ENCODE results near the gene INPP4A. TPM values are rescaled to one million over a fixed set of nuclear protein-coding genes. Genes with fewer than 3 reads are reported as not detected.

INPP4A gene
- total RNA-seq, 1 experiment from 2014 or later = 8.4 TPM

DNA sequence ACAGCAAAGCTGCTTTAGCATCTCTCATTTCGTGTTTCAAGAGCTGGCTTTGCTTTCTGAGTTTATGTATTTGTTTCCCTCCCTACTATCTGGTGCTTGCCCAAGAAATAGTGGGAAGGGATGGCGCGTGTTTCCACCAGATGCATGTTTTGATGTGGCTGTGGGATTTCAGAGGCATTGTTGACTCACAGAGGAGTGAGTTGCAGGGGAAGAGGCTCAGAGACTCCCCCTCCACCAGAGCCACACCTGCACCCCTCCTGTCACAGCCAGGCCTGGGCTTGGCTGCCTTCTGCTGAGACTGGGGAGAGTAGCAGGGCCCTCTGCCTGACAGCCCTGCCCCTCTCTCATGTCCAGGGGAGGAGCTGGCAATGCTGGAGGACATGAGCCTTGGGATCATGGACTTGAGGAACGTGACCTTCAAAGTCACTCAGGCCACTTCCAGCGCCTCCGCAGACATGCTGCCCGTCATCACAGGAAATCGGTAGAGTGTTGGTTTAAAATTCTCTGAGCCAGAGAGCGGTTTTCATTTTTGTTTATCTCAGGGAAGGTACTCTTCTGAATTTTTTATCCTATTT is 120.7 kb downstream of the INPP4A start:
- Histone ChIP-seq H3K27me3 (no peaks in the 10 kb centered on the region), H3K36me3 (peaks cover 11% of the 10 kb centered on the region; the same call in 1 of the 2 replicates), H3K4me3 (no peak overlapping the region), H3K9me3 (no peaks in the 10 kb centered on the region)
- no peak for DNase-seq

DNA sequence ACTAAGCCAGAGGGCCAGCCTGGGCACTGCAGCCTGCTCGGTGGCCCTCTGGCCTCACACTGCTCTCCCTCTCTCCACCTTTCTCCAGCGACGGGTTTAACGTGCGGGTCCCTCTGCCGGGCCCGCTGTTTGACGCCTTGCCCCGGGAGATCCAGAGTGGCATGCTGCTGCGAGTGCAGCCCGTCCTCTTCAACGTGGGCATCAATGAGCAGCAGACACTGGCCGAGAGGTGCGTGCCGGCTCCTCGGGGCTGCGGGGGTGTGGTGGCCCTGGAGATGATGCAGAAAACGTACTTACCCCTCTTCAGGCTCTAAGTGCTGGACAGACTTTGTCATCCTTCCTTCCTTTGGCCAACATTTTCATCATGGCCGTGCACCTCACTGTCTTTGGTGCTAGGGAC is 121.3 kb downstream of the INPP4A start:
- Histone ChIP-seq H3K27me3 (no peaks in the 10 kb centered on the region), H3K9me3 (no peaks in the 10 kb centered on the region), H3K36me3 (peaks cover 7% of the 10 kb centered on the region; the same call in 1 of the 2 replicates), H3K4me3 (no peak overlapping the region)
- no peak for DNase-seq

DNA sequence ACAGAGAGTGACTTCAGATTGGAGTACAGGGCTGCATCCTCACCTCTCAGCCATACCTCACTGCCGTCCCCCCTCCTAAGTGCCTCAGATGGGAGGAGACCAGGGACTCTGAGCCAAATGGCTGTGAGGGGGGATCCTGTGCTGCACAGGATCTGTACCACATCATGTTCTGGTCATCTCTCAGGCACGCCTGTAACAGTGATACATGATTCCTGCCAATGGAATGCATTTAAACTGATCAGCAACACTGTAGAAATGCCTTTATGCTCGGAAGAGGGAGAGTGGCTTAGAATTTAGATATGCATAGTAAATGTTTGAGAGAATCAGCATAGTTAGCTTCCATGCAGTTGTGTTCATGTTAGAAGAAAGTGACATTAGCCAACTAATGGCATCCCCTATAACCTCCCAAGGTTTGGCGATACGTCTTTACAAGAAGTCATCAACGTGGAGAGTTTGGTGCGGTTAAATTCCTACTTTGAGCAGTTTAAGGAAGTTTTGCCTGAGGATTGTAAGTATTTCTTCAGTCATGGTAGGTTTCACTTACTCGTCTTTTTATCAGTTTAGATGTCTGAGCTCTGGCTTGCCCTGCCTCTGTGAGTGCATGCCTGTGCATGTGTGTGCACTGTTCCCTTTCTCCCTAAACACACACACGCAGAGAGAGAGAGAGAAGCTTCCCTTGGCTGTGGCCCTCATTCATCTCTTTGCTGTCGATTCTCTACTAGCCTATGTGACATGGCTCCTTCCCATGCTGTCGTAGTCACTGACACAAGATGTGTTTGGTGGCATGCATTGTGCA is 123.7 kb downstream of the INPP4A start:
- DNase-seq = no peak
- Histone ChIP-seq H3K9me3 (no peaks in the 10 kb centered on the region), H3K4me3 (no peak overlapping the region), H3K36me3 (peaks cover 3% of the 10 kb centered on the region; the same call in 1 of the 2 replicates), H3K27me3 (no peaks in the 10 kb centered on the region)

DNA sequence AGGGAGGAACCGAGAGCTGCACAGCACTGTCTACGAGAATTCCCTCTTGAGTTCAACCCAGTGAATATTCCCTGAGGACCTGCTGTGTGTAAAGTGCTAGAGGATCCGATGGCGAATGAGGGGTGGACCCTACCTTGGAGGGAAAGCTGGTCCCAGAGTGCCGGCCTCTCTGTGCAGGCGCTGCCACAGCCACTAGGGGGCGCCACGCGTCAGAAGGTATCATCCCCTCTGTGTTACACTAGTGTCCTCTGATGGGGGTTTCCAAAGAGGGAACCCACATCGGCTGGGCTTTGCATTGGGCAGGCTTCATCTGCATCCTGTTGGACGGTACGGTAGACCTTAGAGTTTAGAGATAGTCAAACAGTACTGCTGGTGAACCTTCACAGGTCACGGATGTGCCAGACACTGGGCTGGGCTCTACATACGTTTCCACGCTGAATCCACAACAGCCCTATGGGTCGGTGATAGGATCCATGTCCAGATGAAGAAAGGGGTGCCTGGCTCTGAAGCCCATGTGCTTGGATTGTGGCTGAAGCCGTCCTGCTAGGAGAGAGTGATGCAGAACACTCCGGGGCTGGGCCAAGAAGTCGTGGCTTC is 124.6 kb downstream of the INPP4A start:
- Histone ChIP-seq H3K36me3 (peaks cover 3% of the 10 kb centered on the region; the same call in 1 of the 2 replicates), H3K27me3 (no peaks in the 10 kb centered on the region), H3K4me3 (no peak overlapping the region), H3K9me3 (no peaks in the 10 kb centered on the region)
- DNase-seq = peak; percentile 13

DNA sequence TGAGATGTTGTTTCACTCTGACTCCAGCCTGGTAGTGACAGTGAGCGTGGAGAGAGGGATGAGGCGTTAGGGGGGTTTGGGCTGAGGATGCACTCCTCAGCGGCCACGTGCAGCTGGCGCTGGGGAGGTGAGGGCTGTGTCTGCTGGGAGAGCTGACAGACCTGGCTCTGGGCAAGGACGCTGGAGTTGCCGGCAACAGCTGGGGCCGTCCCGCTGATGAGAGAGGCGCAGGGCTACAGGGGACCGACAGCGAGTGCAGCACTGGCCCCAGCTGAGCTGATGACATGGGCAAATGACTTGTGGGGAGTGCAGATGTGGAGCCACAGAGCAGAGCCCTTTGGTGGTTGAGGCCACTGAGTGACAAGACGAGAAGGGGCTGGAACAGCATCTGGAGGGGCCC is 125.3 kb downstream of the INPP4A start:
- no peak overlapping the region for H3K4me3 ChIP-seq
- H3K27me3 ChIP-seq = no peaks in the 10 kb centered on the region
- H3K36me3 ChIP-seq = peaks cover 3% of the 10 kb centered on the region; the same call in 1 of the 2 replicates
- DNase-seq = no peak
- no peaks in the 10 kb centered on the region for H3K9me3 ChIP-seq

DNA sequence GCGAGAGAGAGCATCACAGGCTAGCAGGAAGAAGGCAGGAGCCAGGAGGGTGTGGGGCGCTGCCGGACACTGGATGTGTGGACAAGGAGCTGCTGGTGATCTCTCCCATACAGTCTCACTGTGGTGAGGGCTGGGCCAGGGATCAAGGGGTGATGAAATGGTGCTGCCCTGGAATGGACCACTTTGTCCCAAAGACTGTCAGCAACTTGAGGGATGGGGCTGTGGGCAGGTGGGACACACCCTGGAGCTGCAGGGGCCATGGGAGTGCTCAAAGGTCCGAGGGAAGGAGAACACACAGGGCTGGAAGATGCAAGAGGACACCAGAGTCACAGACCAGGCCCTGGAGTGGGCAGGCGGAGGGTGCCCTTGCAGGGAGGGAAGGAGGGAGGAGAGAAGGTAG is 125.7 kb downstream of the INPP4A start:
- Histone ChIP-seq H3K27me3 (no peaks in the 10 kb centered on the region), H3K9me3 (no peaks in the 10 kb centered on the region), H3K36me3 (peaks cover 3% of the 10 kb centered on the region; the same call in 1 of the 2 replicates), H3K4me3 (no peak overlapping the region)
- no peak for DNase-seq

DNA sequence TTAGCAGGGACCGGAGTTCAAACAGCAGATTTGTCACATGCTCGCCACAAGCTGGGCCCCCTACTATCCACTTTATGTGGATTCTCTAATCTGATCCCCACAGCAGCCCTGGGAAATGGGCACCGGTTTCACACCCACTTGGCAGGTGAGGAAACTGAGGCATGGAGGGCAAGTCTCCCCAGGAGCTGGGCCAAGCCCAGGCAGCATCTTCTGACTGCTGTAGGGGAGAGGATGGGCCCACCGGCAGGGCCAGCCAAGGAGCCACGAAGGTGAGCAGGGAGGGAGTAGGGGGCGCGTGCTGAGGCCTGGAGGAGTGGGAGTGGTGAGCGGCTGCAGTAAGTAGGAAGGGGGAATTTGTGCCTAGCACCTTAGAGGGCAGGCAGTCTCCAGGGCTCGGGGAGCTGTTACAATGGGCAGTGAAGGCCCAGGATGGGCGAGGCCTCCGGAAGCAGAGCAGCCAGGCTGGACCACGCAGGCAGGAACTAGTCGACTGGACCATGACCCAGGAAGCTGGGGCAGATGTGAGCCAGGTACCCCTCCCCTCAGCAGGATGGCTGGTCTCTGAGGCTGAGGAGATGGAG is 126.6 kb downstream of the INPP4A start:
- no peaks in the 10 kb centered on the region for H3K9me3 ChIP-seq
- no peaks in the 10 kb centered on the region for H3K27me3 ChIP-seq
- no peak overlapping the region for H3K4me3 ChIP-seq
- no peak for DNase-seq
- peaks cover 3% of the 10 kb centered on the region; the same call in 1 of the 2 replicates for H3K36me3 ChIP-seq

DNA sequence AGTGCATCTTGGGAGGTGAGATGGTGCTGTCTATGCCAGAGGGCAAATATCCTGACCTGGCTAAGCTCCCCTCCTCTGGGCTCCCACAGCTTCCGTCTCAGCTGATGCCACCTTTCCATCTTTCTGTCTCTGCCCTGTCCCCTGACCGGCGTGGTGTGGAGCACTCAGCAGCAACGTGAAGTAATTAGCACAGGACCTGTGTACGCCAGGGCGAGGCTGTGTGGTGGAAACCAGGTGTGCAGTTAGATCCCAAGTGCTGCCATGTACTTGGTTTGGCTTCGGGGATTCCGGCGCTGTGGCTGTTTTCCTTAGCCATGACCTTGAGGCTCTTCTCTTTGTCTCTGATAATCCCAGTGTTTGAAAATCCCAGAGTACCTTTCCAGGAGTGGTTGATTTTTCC is 127.1 kb downstream of the INPP4A start:
- H3K9me3 ChIP-seq = no peaks in the 10 kb centered on the region
- H3K27me3 ChIP-seq = no peaks in the 10 kb centered on the region
- no peak for DNase-seq
- H3K4me3 ChIP-seq = no peak overlapping the region
- H3K36me3 ChIP-seq = peaks cover 3% of the 10 kb centered on the region; the same call in 1 of the 2 replicates

DNA sequence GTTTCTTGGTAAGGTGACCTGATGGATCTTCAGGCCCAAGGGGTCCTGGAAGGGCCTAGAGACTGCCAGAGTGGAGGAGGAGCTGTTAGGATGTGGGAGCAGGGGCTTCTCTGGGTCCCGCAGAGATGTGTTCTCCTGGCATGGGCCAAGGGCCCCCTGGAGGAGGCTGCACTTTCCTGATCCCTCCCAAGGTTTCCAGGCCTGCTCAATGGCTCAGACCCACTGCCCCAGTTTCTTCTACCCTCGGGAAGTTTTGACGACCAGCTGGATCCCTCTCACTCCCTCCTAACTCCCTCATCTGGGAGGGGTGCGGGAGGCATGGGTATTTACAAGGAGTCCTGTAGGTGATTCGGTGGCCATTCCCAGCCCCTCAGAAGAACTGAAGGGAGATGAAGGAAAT is 127.6 kb downstream of the INPP4A start:
- no peaks in the 10 kb centered on the region for H3K27me3 ChIP-seq
- no peak for DNase-seq
- H3K9me3 ChIP-seq = no peaks in the 10 kb centered on the region
- H3K36me3 ChIP-seq = peaks cover 3% of the 10 kb centered on the region; the same call in 1 of the 2 replicates
- H3K4me3 ChIP-seq = no peak overlapping the region

DNA sequence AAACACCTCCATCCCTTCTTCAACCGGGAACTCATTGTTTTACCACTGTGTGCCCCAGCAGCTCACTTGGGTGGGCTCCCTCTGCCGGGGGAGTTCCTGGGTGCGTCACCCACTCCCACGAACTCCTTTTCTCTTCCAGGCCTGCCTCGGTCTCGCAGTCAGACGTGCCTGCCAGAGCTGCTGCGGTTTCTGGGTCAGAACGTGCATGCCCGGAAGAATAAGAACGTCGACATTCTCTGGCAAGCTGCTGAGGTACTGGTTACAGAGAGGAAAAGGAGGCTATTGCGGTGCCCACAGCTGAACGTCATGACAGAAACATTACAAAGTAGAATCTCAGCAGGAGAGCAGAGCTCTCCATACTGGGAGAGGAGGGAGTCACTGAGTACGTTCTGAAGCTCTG is 128.0 kb downstream of the INPP4A start:
- Histone ChIP-seq H3K9me3 (no peaks in the 10 kb centered on the region), H3K4me3 (no peak overlapping the region), H3K36me3 (peaks cover 3% of the 10 kb centered on the region; the same call in 1 of the 2 replicates), H3K27me3 (no peaks in the 10 kb centered on the region)
- no peak for DNase-seq

DNA sequence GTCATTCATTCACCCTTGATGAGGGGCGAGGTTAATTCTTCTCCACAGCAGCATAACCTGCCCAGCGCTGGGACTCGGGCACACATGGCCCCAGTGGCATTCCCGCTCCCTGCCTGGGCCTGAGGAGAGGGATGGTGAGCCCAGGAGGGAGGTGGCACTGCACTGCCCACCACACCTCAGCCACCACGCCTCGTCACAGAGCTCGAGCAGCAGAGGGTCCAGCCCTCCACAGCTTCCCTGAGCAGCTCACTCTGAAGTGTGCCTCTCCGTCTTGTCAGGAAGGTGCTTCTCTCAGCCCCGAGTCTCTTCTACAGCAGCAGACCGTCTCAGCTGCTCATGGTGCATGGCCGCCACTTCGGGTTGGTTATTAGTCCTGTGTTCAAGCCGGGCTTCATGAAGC is 128.8 kb downstream of the INPP4A start:
- Histone ChIP-seq H3K27me3 (no peaks in the 10 kb centered on the region), H3K4me3 (no peak overlapping the region), H3K36me3 (peaks cover 3% of the 10 kb centered on the region; the same call in 1 of the 2 replicates), H3K9me3 (no peaks in the 10 kb centered on the region)
- no peak for DNase-seq

DNA sequence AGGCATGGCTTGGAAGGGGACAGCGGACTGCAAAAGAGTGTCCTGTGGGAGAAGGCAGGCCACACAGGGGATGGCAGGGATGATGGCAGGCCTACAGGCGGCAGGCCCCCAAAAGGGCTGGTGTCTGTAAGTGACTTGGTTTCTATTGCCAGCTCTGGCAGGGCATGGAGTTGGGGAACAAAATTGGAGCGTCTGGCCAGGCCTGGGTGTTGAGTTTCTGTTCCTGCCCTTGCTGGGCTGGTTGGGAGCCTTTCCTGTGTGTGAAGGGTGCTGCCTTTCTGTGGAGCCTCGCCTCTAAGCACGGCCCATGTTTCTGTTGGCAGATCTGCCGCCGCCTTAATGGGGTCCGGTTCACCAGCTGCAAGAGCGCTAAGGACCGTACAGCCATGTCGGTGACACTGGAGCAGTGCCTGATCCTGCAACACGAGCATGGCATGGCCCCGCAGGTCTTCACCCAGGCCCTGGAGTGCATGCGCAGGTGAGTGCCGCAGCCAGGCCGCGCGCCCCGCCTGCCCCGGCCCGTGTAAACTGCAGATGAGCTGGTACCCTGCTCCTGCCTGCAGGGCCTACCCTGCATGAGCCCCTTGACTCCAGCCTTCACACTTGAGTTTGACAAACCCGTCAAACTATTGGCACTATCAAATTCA is 132.1 kb downstream of the INPP4A start:
- H3K36me3 ChIP-seq = no peaks in the 10 kb centered on the region
- H3K9me3 ChIP-seq = no peaks in the 10 kb centered on the region
- no peak for DNase-seq
- H3K27me3 ChIP-seq = no peaks in the 10 kb centered on the region
- no peak overlapping the region for H3K4me3 ChIP-seq

DNA sequence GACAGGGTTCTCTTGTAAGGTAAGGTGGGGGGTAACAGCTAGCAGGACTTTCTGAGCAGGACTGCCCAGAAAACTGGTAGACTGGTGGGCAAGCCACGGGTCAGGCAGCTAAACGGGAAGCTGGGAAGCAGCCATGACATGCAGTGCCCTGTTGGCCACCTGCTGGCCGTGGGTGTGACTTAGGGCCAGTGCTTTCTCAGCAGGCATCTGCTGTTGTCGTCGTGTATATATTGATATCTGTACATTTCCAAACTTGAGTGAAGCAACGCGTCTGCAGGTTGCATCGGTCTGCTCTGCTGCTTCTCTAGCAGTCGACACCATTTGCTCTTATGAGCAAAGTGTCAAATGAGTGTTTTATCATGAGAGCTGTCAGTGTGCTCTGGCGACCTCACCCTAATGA is 132.7 kb downstream of the INPP4A start:
- H3K4me3 ChIP-seq = no peak overlapping the region
- H3K27me3 ChIP-seq = no peaks in the 10 kb centered on the region
- H3K9me3 ChIP-seq = no peaks in the 10 kb centered on the region
- no peaks in the 10 kb centered on the region for H3K36me3 ChIP-seq
- no peak for DNase-seq

DNA sequence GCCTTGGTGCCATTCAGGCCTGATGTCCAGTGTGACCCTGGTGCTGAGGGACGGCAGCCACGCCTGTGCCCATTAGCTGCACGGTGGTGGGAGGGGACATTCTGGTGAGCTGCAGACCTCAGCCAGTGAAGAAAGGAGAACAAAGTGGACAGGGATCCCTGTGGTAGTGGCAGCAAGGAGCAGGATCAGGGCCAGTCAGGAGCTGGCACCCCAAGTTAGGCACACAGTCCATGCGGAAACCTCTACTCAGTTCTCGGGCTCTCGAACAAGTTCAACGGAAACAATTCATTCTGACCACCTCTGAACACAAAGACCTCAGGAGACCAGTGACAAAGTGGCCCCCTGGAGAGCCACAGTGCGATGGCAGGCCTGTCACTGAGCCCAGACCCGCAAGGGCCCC is 133.6 kb downstream of the INPP4A start:
- no peaks in the 10 kb centered on the region for H3K36me3 ChIP-seq
- H3K27me3 ChIP-seq = no peaks in the 10 kb centered on the region
- H3K9me3 ChIP-seq = no peaks in the 10 kb centered on the region
- DNase-seq = no peak
- no peak overlapping the region for H3K4me3 ChIP-seq

DNA sequence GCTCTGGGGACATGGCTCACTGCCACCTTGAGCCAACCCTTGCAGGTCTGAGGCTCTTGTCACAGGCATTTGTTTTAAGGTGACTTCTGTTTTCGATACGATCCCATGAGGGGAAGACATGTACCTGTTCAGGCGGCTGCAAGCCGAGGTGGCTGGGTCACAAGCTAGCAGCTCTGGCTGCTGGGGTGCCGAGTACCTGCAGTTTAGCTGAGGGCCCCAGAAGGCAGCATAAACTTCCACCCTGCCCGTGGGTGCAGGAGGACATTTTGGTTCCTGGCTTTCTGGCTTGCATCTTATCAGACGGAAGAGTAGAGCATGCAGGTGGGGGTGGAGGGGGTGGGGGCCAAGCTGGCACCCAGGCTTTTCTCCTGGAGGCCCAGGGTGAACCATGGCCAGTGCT is 135.3 kb downstream of the INPP4A start:
- Histone ChIP-seq H3K9me3 (no peaks in the 10 kb centered on the region), H3K27me3 (no peaks in the 10 kb centered on the region), H3K36me3 (no peaks in the 10 kb centered on the region), H3K4me3 (no peak overlapping the region)
- no peak for DNase-seq

DNA sequence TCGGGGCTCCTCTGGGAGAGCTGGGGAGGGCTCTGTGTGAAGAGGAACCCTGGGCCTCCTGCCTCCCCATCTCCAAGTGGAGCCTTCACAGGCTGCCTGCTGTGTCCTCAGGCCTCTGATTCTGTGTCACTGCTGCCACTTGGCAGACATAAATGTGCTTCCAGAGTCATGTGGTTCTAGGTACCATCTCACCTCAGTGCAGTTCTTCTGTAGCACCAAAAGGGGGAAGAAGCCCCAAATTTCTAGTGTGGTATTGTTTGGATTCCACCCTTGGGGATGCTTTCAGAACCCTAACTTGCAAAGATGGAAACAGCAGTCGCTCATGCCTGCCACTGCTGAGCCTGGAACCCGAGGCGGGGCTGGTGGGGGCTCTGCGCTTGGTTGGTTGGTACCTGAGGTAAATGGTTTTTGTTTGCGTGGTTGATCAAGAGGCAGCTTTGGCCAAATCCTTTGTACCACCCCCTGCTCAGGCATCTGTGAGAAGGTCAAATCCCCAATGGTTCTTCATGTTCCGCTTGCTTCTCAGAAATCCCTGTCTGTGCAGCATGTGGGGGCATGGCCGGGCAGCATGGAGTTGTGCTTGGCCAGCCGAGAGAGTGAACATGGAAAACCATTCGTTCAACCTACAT is 136.1 kb downstream of the INPP4A start:
- Histone ChIP-seq H3K27me3 (no peaks in the 10 kb centered on the region), H3K9me3 (no peaks in the 10 kb centered on the region), H3K36me3 (no peaks in the 10 kb centered on the region), H3K4me3 (no peak overlapping the region)
- DNase-seq = no peak
